SK-N-SH (cell line): Measurements from ENCODE around the gene TAF11L5. TPM values are rescaled to one million over a fixed set of nuclear protein-coding genes. Genes with fewer than 3 reads are reported as not detected.
"Not testable (repeated sequence)": the region's sequence is repeated elsewhere in the genome, so short reads cannot be mapped to it uniquely, and the experiment has no call there.

ENCODE experiments used
- CTCF ChIA-PET: fragments of 300-600, 350-600 bp; formaldehyde crosslinking; extraction: SDS; loops from one replicate; lab custom pipeline; 2021; lab: Yijun Ruan, JAX
- POLR2A ChIA-PET: fragments of 350-600 bp; sonication (Branson Sonifier 250); formaldehyde crosslinking; extraction: SDS; loops from one replicate; lab custom pipeline; 2020; ENCODE audit warnings: antibody characterized with exemption, inconsistent platforms; lab: Yijun Ruan, JAX
- DNase-seq: peaks from one replicate; pipeline ENCODE4 v3.0.0; 2012
- H2AFZ ChIP-seq: fragments of 200-600 bp; sonication (generic); 2 replicates; pipeline ENCODE4 v1.8.1; 2016; ENCODE audit warnings: antibody characterized with exemption, mild to moderate bottlenecking, low read depth
- H3F3A ChIP-seq: fragments of 200-600 bp; sonication (generic); replicated peaks from 2 replicates; pipeline ENCODE3; 2016; ENCODE audit warnings: antibody characterized with exemption, mild to moderate bottlenecking; ENCODE audit not compliant: insufficient read depth
- H3K27ac ChIP-seq, 2 experiments: fragments of 200-500 bp in 1 of 2; fragments of 200-600 bp in 1 of 2; sonication (Bioruptor generic) in 1 of 2; sonication (generic), shearing (Covaris generic) in 1 of 2; 2 replicates each; pipeline versions ENCODE4 v1.5.1 to v1.6.1; 2014 to 2016; ENCODE audit warnings: low read depth in 2 of 2, inconsistent platforms in 1 of 2, low read length in 1 of 2, mild to moderate bottlenecking in 1 of 2, mixed read lengths in 1 of 2
- H3K27me3 ChIP-seq: fragments of 200-600 bp; sonication (generic), shearing (Covaris generic); 2 replicates; pipeline ENCODE4 v1.6.1; 2016; ENCODE audit warnings: mixed run types; ENCODE audit not compliant: insufficient read depth
- H3K36me3 ChIP-seq, 2 experiments: fragments of 200-500 bp in 1 of 2; fragments of 200-600 bp in 1 of 2; sonication (Bioruptor generic) in 1 of 2; sonication (generic) in 1 of 2; replicated peaks in 1 of 2; 2 replicates each; pipeline versions ENCODE3 to v1.5.1; 2014 to 2016; ENCODE audit warnings: low read length in 1 of 2, mild to moderate bottlenecking in 1 of 2; ENCODE audit not compliant: insufficient read depth in 2 of 2, control insufficient read depth in 1 of 2
- H3K4me1 ChIP-seq, 2 experiments: fragments of 200-500 bp in 1 of 2; fragments of 200-600 bp in 1 of 2; sonication (Bioruptor generic) in 1 of 2; sonication (generic), shearing (Covaris generic) in 1 of 2; 2 replicates each; pipeline versions ENCODE4 v1.5.1 to v1.6.1; 2014 to 2016; ENCODE audit warnings: low read depth in 1 of 2, low read length in 1 of 2, mixed run types in 1 of 2; ENCODE audit not compliant: insufficient read depth in 2 of 2, control insufficient read depth in 1 of 2
- H3K4me2 ChIP-seq: fragments of 200-600 bp; sonication (generic), shearing (Covaris generic); 2 replicates; pipeline ENCODE4 v1.6.1; 2017; ENCODE audit warnings: mixed run types
- H3K4me3 ChIP-seq, 2 experiments: fragments of 200-500 bp in 1 of 2; fragments of 200-600 bp in 1 of 2; sonication (Bioruptor generic) in 1 of 2; sonication (generic), shearing (Covaris generic) in 1 of 2; 2 replicates each; pipeline versions ENCODE4 v1.5.1 to v1.8.1; 2014 to 2016; ENCODE audit warnings: low read depth in 2 of 2, inconsistent platforms in 1 of 2, low read length in 1 of 2, mild to moderate bottlenecking in 1 of 2, mixed read lengths in 1 of 2, moderate library complexity in 1 of 2
- H3K79me2 ChIP-seq: fragments of 200-600 bp; sonication (generic); 2 replicates; pipeline ENCODE4 v1.8.1; 2017; ENCODE audit warnings: mild to moderate bottlenecking; ENCODE audit not compliant: insufficient read depth
- H3K9ac ChIP-seq: fragments of 200-600 bp; sonication (generic); 2 replicates; pipeline ENCODE4 v1.6.1; 2017; ENCODE audit warnings: mixed run types
- H3K9me2 ChIP-seq: fragments of 200-600 bp; sonication (generic); 2 replicates; pipeline ENCODE4 v1.6.1; 2017; ENCODE audit warnings: mixed run types
- H3K9me3 ChIP-seq: fragments of 200-600 bp; sonication (generic); 2 replicates; pipeline ENCODE4 v1.6.1; 2017; ENCODE audit warnings: mixed run types, mild to moderate bottlenecking, moderate library complexity
- H4K20me1 ChIP-seq: fragments of 200-600 bp; sonication (generic); 2 replicates; pipeline ENCODE4 v1.6.1; 2017; ENCODE audit warnings: mild to moderate bottlenecking, mixed run types; ENCODE audit not compliant: insufficient read depth
- CHD2 ChIP-seq: fragments of 150-350 bp; IDR thresholded peaks from 2 replicates; pipeline ENCODE4 v1.6.1; 2018; ENCODE audit warnings: low read length; ENCODE audit not compliant: partially characterized antibody
- CTCF ChIP-seq: fragments of 200-600 bp; sonication (generic); IDR thresholded peaks from 2 replicates; pipeline ENCODE4 v1.6.1; 2017; ENCODE audit warnings: antibody characterized with exemption, mild to moderate bottlenecking, moderate library complexity
- EP300 ChIP-seq, 2 experiments: IDR thresholded peaks; 2 replicates each; pipeline versions ENCODE4 v1.4.0 to v1.6.1; 2012; ENCODE audit warnings: borderline replicate concordance in 1 of 2, low read depth in 1 of 2, low read length in 1 of 2
- EZH2phosphoT487 ChIP-seq: fragments of 200-600 bp; sonication (generic); IDR thresholded peaks from 2 replicates; pipeline ENCODE4 v1.6.1; 2017; ENCODE audit warnings: low read depth, mixed run types, mild to moderate bottlenecking, antibody characterized with exemption, moderate library complexity, borderline replicate concordance
- FOXJ3 ChIP-seq: sonication (generic); formaldehyde crosslinking; IDR thresholded peaks from 2 replicates; pipeline ENCODE4 v1.5.1; 2020; ENCODE audit warnings: mild to moderate bottlenecking, missing genetic modification reagents
- GABPA ChIP-seq: IDR thresholded peaks from 2 replicates; pipeline ENCODE4 v1.4.0; 2012; ENCODE audit warnings: low read depth, mild to moderate bottlenecking
- GATA2 ChIP-seq: sonication (generic); formaldehyde crosslinking; IDR thresholded peaks from 2 replicates; pipeline ENCODE4 v1.5.0; 2020; ENCODE audit warnings: mild to moderate bottlenecking, missing genetic modification reagents
- MEF2A ChIP-seq: IDR thresholded peaks from 2 replicates; pipeline ENCODE4 v1.4.0; 2012; ENCODE audit warnings: low read depth, borderline replicate concordance
- POLR2AphosphoS5 ChIP-seq: IDR thresholded peaks from 2 replicates; pipeline ENCODE4 v1.6.1; 2012; ENCODE audit warnings: low read depth, low read length
- RAD21 ChIP-seq: IDR thresholded peaks from 2 replicates; pipeline ENCODE4 v1.6.1; 2012; ENCODE audit warnings: mild to moderate bottlenecking, low read length
- REST ChIP-seq: IDR thresholded peaks from 2 replicates; pipeline ENCODE4 v1.6.1; 2012; ENCODE audit warnings: mild to moderate bottlenecking, low read depth, low read length, moderate library complexity
- TAF1 ChIP-seq: IDR thresholded peaks from 2 replicates; pipeline ENCODE4 v1.6.1; 2012; ENCODE audit warnings: low read depth, mild to moderate bottlenecking, low read length, moderate library complexity, borderline replicate concordance
- USF2 ChIP-seq: fragments of 150-350 bp; IDR thresholded peaks from 2 replicates; pipeline ENCODE4 v1.6.1; 2017; ENCODE audit warnings: antibody characterized with exemption, low read length, low read depth, borderline replicate concordance
- ZBTB33 ChIP-seq: IDR thresholded peaks from 2 replicates; pipeline ENCODE4 v1.4.0; 2012; ENCODE audit warnings: low read depth, borderline replicate concordance
- WGBS: methylation state at CpG from one replicate; pipeline ENCODE4 v1.1.6; 2017; ENCODE audit warnings: low lambda C conversion rate; 5-methylcytosine and 5-hydroxymethylcytosine counted together
- polyA plus RNA-seq, 3 experiments: library from polyadenylated mRNA; depleted of rRNA; stranded (reverse); fragments of >200 nt; gene quantifications; 2 replicates each; pipeline ENCODE4 v1.2.3, GENCODE V29; 2012

Gene TAF11L5
- polyA plus RNA-seq, 1 of the 3 experiments (the other 2 are of a cell fraction): not detected

GRCh38 chr5:17497446-17497845 is 27.6 kb upstream of the TAF11L5 start:
- Histone ChIP-seq H3K9ac (no peak overlapping the region), H3K79me2 (no peaks in the 10 kb centered on the region), H3K4me2 (no peak overlapping the region), H3K9me2 (no peaks in the 10 kb centered on the region), H3K9me3 (no peaks in the 10 kb centered on the region), H3K36me3 (no peaks in the 10 kb centered on the region), H3K4me1 (no peaks in the 10 kb centered on the region), H2AFZ (no peak overlapping the region), H3K27me3 (no peaks in the 10 kb centered on the region), H3K27ac (no peak overlapping the region), H4K20me1 (no peaks in the 10 kb centered on the region), H3K4me3 (no peak overlapping the region), H3F3A (no peaks in the 10 kb centered on the region)
- ChIA-PET CTCF (no interaction called here), POLR2A (no interaction called here)
- TF ChIP-seq EP300 (IDR thresholded peaks at IDR 0.05; ENCODE audit: borderline replicate concordance in 1 of 2, low read depth in 1 of 2, low read length in 1 of 2): no peak
- TF ChIP-seq GABPA: no peak
- TF ChIP-seq EZH2phosphoT487: no peak
- TF ChIP-seq USF2: no peak
- TF ChIP-seq REST: no peak
- no peak for TF ChIP-seq ZBTB33
- TF ChIP-seq CTCF: no peak
- no peak for TF ChIP-seq CHD2
- no peak for TF ChIP-seq RAD21
- no peak for TF ChIP-seq GATA2
- no peak for TF ChIP-seq TAF1
- TF ChIP-seq FOXJ3: no peak
- no peak for TF ChIP-seq MEF2A
- no peak for TF ChIP-seq POLR2AphosphoS5
- peak; percentile 34 for DNase-seq
- WGBS: 24% methylated on average over 3 of the region's 4 CpGs

- H3K27ac ChIP-seq, CTCF ChIA-PET, H3K9me3 ChIP-seq, H3K4me3 ChIP-seq, DNase-seq, H3K27me3 ChIP-seq, H3F3A ChIP-seq, H3K4me1 ChIP-seq, H2AFZ ChIP-seq, H3K9me2 ChIP-seq, H3K9ac ChIP-seq, H3K36me3 ChIP-seq, H4K20me1 ChIP-seq, POLR2A ChIA-PET, H3K4me2 ChIP-seq, H3K79me2 ChIP-seq: not testable (repeated sequence)
- 41% methylated on average over 8 of the region's 8 CpGs for WGBS
Observed at GRCh38 chr5:17497931-17498330, 27.1 kb upstream of the TAF11L5 start, which contains the start of gene TAF11L2. TSS of gene TAF11L2 (plus strand) at chr5:17498231.
